NCI-H2029 treated with DMSO at 0.1 percent for 48 hours (cell line): ENCODE data around the gene LTBP3.

Experiments
- DNase-seq: peaks from one replicate; lab custom pipeline; 2025; lab: John Stamatoyannopoulos, UW

LTBP3 gene

DNA sequence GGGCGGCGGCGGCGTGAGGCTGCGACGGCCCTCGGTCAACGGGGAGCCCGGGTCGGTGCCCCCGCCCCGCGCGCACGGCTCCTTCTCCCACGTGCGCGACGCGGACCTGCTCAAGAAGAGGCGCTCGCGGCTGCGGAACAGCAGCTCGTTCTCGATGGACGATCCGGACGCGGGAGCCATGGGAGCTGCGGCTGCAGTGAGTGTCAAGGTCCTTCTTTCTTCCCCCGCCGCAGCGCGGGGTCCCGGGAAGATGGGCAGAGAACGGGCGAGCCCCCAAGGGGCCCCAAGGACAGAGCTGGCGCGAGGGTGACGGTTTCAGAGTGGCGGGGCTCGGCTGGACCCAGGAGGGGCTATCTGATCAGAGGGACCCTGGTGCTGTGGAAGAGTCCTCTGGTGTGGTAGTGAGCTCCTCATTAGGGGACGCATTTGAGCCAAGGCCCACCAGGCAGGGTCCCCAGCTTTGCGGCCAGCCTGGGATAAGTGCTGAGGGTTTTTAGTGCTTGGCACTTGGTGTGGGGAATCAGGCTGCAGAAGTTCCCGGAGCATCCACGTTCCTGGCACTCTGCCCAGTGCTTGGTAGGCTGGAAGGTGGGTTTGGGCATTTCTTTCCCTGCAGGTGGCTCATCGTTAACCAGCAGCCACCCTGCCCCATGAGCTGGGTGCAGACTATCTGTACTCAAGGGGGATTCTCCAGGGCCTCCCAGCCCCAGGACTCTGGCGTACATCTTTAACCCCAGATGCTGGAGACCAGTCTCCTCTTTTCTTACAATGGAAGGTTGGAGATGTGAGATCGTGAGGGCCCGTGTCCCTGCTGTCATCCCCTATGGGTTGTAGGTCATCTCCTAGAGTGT is 27.5 kb upstream of the LTBP3 start:
- no peak for DNase-seq

DNA sequence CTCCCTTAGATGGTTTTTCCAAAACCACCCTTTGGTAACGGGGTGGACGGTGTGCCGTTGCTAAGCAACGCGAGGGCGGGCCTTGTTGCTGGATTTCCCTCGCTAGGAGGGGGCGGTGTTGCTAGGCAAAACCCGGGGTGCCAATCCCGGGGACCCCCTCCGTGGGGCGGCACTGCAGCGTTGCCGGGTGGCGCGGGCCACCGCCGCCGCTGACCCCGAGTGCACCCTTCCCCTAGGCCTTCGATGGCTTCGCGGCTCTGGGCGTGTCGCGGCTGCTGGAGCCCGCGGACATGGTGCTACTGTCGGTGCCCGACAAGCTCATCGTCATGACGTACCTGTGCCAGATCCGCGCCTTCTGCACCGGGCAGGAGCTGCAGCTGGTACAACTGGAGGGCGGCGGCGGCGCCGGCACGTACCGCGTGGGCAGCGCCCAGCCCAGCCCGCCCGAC is 26.6 kb upstream of the LTBP3 start:
- DNase-seq: no peak

DNA sequence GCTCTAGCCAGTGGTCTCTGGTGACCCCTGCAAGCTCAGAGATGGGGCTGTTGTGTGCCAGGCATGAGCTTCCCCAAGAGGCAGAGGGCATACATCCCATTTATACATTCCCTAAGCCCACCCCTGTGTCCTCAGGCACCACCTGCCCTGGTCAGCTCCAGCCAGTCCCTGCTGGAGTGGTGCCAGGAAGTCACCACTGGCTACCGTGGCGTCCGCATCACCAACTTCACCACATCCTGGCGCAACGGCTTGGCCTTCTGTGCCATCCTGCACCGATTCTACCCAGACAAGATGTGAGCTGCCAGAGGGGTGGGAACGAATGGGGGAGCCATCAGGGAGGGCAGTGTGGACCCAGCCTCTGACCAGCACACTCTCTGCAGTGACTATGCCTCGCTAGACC is 25.9 kb upstream of the LTBP3 start:
- no peak for DNase-seq

DNA sequence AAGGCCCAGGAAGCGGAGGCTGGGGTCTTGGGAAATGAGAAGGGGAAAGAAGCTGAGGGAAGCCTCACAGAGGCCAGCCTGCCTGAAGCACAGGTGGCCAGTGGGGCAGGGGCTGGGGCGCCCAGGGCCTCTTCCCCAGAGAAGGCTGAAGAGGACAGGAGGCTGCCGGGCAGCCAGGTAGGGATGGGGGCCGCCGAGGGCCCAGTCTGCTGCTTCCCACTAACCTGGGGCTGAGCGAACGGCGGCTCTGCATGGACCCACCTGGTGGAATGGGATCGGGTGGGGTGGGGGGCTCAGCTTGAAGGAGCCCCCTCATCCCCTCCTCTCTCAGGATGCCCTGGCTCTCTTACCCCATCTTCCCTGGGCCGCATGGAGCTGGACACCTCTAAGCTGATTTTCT is 25.4 kb upstream of the LTBP3 start:
- no peak for DNase-seq

DNA sequence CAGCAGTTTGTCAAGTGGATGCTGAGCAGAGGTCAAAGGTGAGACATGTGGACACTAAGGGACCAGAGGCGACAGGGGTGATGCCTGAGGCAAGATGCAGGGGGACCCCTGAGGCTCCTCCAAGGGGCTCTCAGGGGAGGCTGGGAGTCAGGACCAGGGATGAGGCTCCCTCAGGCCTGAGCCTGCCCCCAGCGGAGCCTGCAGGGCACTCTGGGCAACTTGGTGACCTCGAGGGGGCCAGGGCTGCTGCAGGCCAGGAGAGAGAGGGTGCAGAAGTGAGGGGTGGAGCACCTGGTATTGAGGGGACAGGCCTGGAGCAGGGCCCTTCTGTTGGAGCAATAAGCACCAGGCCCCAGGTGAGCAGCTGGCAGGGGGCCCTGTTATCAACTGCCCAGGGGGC is 23.8 kb upstream of the LTBP3 start:
- DNase-seq: no peak

DNA sequence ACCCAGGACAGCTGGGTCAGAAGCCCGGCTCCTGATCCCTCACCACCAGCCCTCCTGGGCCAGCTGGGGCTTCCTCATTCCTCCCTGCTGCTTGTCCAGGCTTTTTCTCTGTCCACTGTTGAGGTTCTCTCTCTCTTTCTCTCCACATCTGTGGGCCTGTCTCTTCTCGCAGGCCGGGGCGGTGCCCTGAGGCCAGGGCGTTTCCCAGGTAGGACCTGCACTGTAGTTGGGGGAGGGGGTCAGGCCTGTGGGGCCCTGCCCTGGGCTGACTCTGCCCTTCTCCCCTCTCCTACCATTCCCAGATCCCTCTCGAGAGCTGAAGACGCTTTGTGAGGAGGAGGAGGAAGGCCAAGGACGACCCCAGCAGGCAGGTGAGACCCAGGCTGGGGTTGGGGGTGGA is 22.6 kb upstream of the LTBP3 start:
- no peak for DNase-seq

DNA sequence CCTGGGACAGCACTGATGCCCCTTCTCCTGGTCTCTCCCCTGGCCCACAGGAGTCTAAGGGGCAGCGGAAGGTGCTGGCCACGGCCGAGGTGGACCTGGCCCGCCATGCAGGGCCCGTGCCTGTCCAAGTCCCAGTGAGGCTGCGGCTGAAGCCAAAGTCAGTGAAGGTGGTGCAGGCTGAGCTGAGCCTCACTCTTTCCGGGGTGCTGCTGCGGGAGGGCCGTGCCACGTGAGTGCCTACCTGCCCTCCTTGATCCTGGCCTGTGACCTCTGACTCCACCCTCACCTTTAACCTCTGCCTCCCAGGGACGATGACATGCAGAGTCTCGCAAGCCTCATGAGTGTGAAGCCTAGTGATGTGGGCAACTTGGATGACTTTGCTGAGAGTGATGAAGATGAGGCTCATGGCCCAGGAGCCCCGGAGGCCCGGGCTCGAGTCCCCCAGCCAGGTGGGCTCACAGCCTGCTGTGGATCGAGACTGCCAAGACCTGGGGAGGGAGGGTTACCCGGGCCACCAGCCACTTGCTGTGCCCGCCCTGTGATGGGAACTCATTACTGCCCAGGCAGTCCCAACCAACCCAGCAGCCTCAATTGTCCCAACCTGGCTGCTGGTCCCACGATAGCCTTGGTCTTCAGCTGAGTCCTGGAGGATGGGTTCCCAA is 22.0 kb upstream of the LTBP3 start:
- no peak for DNase-seq

DNA sequence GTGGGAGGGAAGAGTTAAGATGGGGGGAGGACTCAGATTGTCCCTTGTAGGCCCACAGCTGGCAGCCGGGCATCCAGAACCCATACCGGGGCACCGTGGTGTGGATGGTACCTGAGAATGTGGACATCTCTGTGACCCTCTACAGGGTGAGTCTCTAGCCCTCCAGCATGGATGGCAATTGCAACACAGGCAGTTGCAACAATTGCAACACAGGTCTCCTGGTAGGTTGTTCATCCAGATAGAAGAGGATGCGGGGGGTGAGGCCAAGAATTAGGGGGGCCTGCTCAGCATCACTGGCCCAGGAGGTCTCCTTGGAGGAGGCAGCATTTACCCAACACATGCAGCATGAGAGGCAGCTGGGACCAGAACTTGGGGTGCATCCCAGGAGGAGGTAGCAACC is 21.1 kb upstream of the LTBP3 start:
- no peak for DNase-seq

DNA sequence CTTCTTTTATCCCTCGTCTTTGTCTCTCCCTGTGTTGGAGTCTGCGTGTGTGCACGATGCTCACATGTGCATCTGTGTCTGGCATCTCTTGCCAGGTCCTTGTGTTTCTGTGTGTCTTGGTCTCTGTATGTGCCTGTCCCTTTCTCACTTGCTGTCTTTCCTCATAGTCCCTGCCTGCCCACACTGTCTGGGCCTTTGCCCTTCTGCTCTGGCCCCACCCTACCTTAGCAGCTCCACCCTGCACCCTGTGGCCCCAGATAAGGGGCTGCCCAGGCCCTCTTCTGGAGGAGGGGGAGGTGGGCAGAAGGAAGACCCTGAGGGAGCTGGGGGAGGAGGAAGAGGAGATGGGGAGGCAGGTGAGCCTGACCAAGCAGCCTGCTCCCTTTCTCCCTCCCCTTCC is 20.5 kb upstream of the LTBP3 start:
- no peak for DNase-seq

DNA sequence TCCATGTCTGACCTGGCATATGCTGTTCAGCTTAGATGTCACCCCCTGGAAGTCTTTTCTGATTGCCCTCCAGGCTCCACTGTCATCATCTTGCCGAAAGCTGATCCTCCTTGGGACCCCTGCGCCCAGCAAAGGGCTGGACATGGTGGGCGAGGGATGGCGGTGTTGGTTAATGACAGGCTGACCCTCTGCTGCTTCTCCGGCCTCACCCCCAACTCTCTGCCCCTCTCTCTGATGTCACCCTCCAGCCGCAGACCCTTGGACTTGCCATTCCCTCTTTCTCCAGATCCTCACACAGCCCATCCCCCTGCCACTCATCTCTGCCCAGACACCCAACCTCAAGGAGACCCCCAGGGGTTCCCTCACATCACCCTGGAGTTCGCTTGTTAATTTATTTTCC is 20.0 kb upstream of the LTBP3 start:
- no peak for DNase-seq

DNA sequence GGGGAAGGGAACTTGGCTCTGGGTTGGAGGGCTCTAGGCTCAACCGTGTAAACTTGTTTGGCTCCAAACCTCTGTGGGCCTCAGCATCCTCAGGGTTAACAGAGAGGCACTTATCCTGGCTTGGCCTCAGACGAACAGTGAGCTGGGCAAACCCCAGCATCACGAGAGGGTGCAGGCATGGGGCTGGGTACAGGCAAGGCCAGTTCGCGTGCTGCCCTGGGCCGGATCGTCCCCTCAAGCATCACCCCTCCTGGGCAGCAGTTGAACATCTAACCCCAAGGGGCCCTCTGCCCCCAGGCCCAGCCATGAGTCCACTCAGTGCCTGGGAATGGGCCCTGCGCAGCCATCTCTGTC is 19.6 kb upstream of the LTBP3 start:
- no peak for DNase-seq

DNA sequence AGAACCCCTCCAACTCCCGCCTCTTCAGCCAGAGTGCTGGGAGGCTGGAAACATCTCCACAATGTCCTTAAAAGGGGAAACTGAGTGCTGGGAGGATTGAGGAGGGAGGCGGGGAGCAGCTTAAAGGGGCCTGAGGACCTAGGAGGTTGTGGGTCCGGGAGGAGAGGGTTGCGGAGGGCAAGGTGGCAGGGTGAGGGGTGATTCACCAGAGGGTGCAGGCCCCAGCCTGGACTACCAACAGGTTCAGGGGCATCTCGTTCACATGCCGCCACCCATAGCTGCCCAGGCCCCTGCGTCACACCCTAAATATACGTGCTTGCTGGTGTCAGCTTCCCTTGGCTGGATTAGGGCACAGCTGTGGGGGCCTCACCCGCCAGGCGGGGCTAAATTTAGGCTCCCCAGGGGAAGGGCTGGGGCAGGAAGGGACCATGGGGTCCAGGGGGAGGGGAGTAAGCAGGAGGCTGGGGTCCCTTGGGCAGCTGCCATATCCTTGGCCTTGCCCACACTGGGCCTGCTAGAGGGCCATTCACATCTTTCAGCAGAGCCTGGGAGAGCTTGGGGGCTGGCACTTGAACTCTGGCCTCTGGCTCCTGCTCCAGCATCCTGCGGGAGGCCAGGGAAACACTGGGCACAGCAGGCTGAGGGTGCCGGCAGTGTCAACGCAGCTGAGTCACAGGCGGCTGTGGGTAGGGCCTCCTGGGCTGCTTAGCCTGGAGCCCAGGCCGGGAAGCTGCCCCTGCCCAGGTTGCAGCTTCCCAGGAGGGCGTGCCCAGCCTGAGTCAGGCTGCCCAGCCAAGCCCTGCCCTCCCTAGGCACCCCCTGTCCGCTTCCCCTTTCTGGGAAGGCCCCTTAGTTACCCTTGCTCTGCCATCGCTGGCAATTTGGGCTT is 19.0 kb upstream of the LTBP3 start:
- no peak for DNase-seq

DNA sequence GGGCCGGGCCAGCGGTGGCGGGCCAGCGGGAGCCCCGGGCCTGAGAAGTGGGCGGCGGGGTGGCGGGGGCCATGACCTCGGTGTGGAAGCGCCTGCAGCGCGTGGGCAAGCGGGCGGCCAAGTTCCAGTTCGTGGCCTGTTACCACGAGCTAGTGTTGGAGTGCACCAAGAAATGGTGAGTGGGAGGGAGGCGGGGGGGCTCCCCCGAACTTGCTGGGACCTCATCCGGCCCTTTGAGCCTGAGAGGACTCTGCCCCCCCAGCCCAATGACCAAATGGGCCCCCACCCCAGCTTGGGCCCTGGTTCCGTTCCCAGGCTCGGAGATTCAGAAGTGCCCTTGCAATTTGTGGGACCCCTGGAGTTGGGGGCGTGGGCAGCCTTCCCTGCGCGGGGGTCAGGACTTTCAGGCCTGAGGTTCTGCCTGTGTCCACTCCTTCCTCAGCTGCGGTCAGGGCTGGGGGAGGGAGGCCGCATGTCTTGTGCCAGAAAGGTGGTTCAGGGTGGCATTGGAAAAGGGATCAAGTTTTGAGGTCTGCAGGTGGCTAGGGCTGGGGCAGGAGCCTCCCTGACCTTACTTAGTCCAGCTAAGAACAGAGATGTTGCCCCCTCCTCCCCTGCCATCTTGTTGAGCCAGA is 18.2 kb upstream of the LTBP3 start:
- DNase-seq: no peak

DNA sequence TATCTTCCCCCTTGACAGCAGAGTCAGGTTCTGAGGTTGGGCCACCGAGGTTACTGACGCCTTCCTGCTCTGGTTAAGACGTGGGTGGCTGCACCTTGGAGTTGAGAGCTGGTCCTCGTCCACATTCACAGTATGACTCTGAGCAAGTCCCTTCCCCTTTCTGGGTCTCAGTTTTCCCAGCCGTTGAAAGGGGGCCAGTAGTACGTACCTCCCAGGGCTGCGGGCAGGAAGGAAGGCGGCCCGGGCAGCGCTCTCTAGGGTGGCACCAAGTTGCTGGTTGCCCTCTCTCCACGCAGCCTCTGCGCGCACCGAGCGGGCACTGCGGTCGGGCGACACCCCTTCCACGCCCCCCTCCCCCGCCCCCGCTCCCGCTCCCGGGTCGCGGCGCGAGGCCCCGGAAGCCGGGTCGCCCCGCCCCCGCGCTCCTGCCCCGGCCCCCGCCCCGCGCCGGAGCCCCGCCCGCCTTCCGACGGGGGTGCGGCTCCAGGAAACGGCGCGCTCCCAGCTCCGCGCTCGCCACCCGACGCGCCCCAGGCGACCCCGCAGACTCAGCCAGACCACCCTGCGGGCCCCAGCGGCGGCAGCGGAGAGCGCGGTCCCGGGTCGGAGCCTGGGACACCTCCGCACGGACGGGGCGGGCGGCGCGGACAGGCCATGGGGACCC is 17.5 kb upstream of the LTBP3 start, which contains the start of gene EHBP1L1:
Gene EHBP1L1, plus strand, starts transcription at position 486 of the 664 bp plus-strand sequence. CDS start 250 bp downstream, outside the sequence.
- DNase-seq: no peak

DNA sequence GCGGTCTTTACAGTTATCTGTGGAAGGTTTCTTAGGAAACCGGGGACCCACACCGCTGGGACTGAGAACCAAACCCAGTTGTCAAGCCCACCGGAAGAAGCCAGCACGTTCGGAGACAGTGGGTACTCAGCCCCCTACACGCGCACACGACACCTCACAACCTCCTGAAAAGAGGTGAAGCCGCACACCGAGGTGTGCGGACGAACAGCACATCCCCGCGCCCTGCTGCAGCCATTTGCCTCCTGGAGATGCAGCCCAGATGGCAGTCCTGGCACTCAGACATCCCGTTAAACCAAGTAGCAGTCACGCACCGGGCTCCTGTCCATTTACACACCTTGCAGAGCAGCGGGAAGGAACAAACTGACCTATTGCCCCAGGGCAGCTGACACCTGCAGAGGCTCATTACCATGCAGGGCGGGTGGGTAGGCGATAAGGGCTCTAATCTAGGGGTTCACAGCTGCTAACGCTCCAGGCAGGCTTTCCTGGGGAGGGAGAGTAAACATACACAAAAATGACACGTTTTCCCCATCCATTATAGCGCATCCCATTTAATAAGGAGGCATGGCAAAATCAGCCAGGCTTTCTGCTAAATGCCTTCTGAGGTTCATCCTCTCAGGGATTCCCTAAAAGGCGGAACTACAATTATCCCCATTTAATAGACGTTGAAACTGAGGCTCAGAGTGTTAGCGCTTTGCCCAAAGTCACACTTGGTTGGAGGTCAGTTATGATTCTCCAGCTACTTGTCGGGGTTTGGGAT is 16.8 kb upstream of the LTBP3 start:
- no peak for DNase-seq

DNA sequence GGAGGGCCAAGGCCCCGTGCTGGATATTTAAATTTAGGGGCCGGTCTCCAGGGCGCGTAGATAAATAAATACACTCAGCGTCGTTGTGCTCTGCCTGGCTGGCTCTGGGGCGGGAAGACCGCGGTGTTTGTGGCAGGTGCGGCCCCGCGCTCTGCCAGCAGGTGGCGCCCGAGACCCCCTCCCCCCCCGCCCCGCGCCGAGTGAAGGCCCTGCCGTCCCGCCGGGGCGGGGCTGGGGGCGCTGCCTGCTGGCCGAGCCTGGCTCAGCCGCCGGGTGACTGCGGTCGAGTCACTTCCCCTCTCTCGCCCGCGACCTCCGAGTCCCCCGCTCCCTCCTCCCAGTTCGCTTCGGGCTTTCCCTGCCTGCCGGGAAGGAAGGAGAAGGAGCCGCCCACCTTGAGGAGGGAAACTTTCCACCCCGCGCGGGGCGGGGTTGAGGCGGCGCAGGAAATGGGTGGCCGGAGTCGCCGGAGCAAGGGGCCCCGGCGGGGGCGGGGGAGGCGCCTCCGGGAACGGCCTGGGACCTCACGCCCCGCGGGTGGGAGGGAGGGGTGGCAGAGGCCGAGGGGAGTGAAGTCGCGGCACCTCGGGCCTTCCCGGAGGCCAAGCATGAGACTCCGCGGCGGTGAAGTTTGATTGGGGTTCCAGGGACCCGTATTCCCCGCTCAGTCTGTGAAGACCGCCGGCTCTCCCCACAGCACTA is 16.1 kb upstream of the LTBP3 start:
- DNase-seq: peak; percentile 64

DNA sequence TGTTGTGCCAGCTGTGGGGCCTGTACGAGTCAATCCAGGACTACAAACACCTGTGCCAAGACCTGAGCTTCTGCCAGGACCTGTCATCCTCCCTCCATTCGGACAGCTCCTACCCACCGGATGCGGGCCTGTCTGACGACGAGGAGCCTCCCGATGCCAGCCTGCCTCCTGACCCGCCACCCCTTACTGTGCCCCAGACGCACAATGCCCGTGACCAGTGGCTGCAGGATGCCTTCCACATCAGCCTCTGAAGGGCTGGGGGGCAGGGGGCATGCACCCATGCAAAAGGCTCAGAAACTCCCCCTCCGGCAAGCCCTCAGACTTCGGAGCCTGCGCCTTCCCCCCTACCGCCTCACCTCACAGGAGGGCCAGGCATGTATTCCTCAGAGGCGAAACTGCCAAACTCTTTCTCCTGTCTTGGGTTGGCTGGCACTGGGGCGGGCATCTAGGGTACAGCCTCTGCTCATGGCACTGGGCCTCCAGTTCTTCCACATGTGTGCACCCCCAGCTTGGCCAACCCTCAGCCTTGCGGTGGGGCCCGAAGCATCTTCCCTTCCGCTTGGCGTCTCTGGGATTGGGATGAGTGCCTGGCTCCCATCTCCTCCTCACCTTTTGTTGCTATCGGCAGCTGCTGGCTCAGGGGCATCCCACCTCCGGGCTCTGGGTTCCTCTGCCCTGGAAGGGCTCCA is 15.4 kb upstream of the LTBP3 start:
- no peak for DNase-seq

DNA sequence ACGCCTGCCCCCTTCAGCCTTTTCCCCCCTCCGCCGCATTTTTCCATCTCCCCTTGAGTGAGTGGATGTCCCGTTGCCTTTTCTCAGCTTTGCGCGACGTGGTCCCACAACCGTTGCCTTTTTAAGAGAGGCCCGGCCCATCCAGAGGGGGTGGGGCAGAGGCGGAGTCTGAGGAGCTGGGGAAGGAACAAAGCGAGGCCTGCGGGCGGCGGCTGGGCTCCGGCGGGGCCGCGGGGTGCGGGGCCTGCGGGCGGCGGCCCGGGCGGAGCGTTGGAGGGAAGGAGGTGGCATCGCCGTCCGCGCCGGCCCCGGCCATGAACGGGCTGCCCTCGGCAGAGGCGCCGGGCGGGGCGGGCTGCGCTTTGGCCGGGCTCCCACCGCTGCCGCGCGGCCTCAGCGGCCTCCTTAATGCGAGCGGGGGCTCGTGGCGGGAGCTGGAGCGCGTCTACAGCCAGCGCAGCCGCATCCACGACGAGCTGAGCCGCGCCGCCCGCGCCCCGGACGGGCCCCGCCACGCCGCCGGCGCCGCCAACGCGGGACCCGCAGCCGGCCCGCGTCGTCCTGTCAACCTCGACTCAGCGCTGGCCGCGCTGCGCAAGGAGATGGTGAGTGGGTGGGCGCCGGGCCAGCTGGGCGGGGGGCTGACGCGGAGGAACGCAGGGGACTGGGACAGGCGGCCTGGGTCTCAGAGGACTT is 14.3 kb upstream of the LTBP3 start, which contains the start of gene FAM89B:
Gene FAM89B, plus strand, starts transcription at position 183 of the 696 bp plus-strand sequence. Its CDS starts 132 bp downstream, at position 315.
- peak; percentile 36 for DNase-seq

DNA sequence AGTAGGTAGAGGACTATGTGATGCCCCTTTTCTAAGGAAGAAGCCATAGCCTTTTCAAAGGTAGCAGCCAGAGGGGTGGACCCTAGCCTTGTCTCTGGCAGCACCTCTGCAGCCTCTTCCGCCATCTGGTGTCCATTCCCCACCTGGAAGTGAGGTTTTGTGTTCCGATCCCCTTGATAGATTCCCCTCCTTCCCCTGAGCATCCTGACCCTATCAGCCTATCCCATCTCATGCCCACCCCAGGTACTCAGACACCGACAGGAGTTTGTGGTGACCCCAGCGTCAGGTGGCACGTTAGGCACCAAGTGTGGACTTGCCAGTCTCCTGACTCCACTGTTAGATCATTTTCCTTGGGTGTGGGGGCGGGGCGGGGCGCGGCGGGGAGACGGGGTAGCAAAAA is 13.8 kb upstream of the LTBP3 start:
- peak; percentile 44 for DNase-seq
